WTC11 (cell line): ENCODE measurements around the gene GATB. TPM values are rescaled to one million over a fixed set of nuclear protein-coding genes. Genes with fewer than 3 reads are reported as not detected.

Source experiments
- ATAC-seq: fragments of 200-7000 bp; cut with Tn5 transposase; 2 replicates; pipeline ENCODE4 v1.10.0; 2021; ENCODE audit warnings: mild to moderate bottlenecking, moderate library complexity
- CTCF ChIA-PET: fragments of 300-600 bp; sonication (Branson Sonifier 250); formaldehyde crosslinking; loops from one replicate; lab custom pipeline; 2021; ENCODE audit warnings: antibody characterized with exemption; lab: Charles Lee
- POLR2A ChIA-PET: fragments of 350-600 bp; sonication (Branson Sonifier 250); formaldehyde crosslinking; loops from one replicate; lab custom pipeline; 2021; ENCODE audit warnings: antibody characterized with exemption; lab: Charles Lee
- DNase-seq: peaks from one replicate; pipeline ENCODE4 v3.0.0; 2021; ENCODE audit warnings: low spot score
- H3K27ac Mint-ChIP-seq: 2 replicates; pipeline ENCODE4 v1.8.0; 2021; ENCODE audit warnings: mixed read lengths
- H3K27me3 Mint-ChIP-seq: 2 replicates; pipeline ENCODE4 v1.8.0; 2021; ENCODE audit warnings: low read depth, mild to moderate bottlenecking, moderate library complexity, mixed read lengths
- H3K36me3 Mint-ChIP-seq: 2 replicates; pipeline ENCODE4 v1.8.0; 2021; ENCODE audit warnings: mixed read lengths
- H3K4me1 Mint-ChIP-seq: 2 replicates; pipeline ENCODE4 v1.8.0; 2022; ENCODE audit warnings: mixed read lengths
- H3K4me3 Mint-ChIP-seq: 2 replicates; pipeline ENCODE4 v1.8.0; 2021; ENCODE audit warnings: mild to moderate bottlenecking, moderate library complexity, mixed read lengths
- H3K9me3 Mint-ChIP-seq: 2 replicates; pipeline ENCODE4 v1.8.0; 2021; ENCODE audit warnings: mixed read lengths
- AR ChIP-seq: fragments of 250-450 bp; sonication (Bioruptor Pico); IDR thresholded peaks from 2 replicates; pipeline ENCODE4 v1.9.0; 2021; ENCODE audit warnings: mild to moderate bottlenecking
- ATF2 ChIP-seq: sonication (generic); formaldehyde crosslinking; IDR thresholded peaks from 2 replicates; pipeline ENCODE4 v1.8.1; 2022; ENCODE audit warnings: low read depth, missing genetic modification reagents, borderline replicate concordance
- CREB1 ChIP-seq: sonication (generic); formaldehyde crosslinking; IDR thresholded peaks from 2 replicates; pipeline ENCODE4 v1.8.0; 2023; ENCODE audit warnings: mild to moderate bottlenecking, missing genetic modification reagents
- FOXJ3 ChIP-seq: sonication (generic); formaldehyde crosslinking; IDR thresholded peaks from 2 replicates; pipeline ENCODE4 v1.9.0; 2021; ENCODE audit warnings: missing genetic modification reagents, mild to moderate bottlenecking, borderline replicate concordance
- FOXP4 ChIP-seq: sonication (generic); formaldehyde crosslinking; IDR thresholded peaks from 2 replicates; pipeline ENCODE4 v1.8.0; 2022; ENCODE audit warnings: mild to moderate bottlenecking, missing genetic modification reagents
- GABPB1 ChIP-seq: sonication (generic); formaldehyde crosslinking; IDR thresholded peaks from 2 replicates; pipeline ENCODE4 v1.8.1; 2023; ENCODE audit warnings: mild to moderate bottlenecking, missing genetic modification reagents
- MXD4 ChIP-seq: fragments of 250-450 bp; sonication (Bioruptor Pico); IDR thresholded peaks from 2 replicates; pipeline ENCODE4 v1.8.0; 2021; ENCODE audit warnings: mild to moderate bottlenecking, moderate library complexity, borderline replicate concordance
- NR2C2 ChIP-seq: sonication (generic); formaldehyde crosslinking; IDR thresholded peaks from 2 replicates; pipeline ENCODE4 v1.8.0; 2022; ENCODE audit warnings: mild to moderate bottlenecking, missing genetic modification reagents
- PREB ChIP-seq: sonication (generic); formaldehyde crosslinking; IDR thresholded peaks from 2 replicates; pipeline ENCODE4 v1.8.1; 2022; ENCODE audit warnings: mild to moderate bottlenecking, missing genetic modification reagents, moderate library complexity, borderline replicate concordance
- TP53 ChIP-seq: sonication (generic); formaldehyde crosslinking; IDR thresholded peaks from 2 replicates; pipeline ENCODE4 v1.8.1; 2023; ENCODE audit warnings: mild to moderate bottlenecking, missing genetic modification reagents
- ZMAT4 ChIP-seq: fragments of 250-450 bp; sonication (Bioruptor Pico); IDR thresholded peaks from 2 replicates; pipeline ENCODE4 v1.9.0; 2021; ENCODE audit warnings: mild to moderate bottlenecking
- ZNF281 ChIP-seq: sonication (generic); formaldehyde crosslinking; IDR thresholded peaks from 2 replicates; pipeline ENCODE4 v1.8.0; 2023; ENCODE audit warnings: mild to moderate bottlenecking, missing genetic modification reagents
- ZNF396 ChIP-seq: fragments of 250-450 bp; sonication (Bioruptor Pico); IDR thresholded peaks from 2 replicates; pipeline ENCODE4 v1.8.0; 2021; ENCODE audit warnings: mild to moderate bottlenecking, moderate library complexity, borderline replicate concordance
- ZNF532 ChIP-seq: fragments of 250-450 bp; sonication (Bioruptor Pico); IDR thresholded peaks from 2 replicates; pipeline ENCODE4 v1.9.0; 2021; ENCODE audit warnings: mild to moderate bottlenecking, borderline replicate concordance
- total RNA-seq: library from RNA; stranded (reverse); gene quantifications from 3 replicates; pipeline ENCODE4 v1.2.3, GENCODE V29; 2021

GATB gene
- total RNA-seq, 1 experiment from 2014 or later = 22.7 TPM

GRCh38 chr4:151691639-151692442 is 69.0 kb downstream of the GATB start:
- ATAC-seq (no peak), DNase-seq (no peak)
- no peaks in the 10 kb centered on the region for H3K27me3 Mint-ChIP-seq
- H3K4me3 Mint-ChIP-seq = no peak overlapping the region
- POLR2A ChIA-PET = interaction anchor here (0.5 kb wide), 1 partner anchor 53 kb away, joined by 3 read pairs; no protein-coding TSS in a partner anchor
- H3K9me3 Mint-ChIP-seq = peaks cover 1% of the 10 kb centered on the region
- peaks cover 20% of the 10 kb centered on the region for H3K4me1 Mint-ChIP-seq
- TF ChIP-seq ZMAT4 (no peak), PREB (CRISPR knock-in tag) (no peak), ZNF281 (CRISPR knock-in tag) (no peak), GABPB1 (CRISPR knock-in tag) (no peak), FOXP4 (CRISPR knock-in tag) (no peak), ZNF396 (CRISPR knock-in tag) (no peak), CREB1 (CRISPR knock-in tag) (no peak), TP53 (CRISPR knock-in tag) (no peak), ZNF532 (CRISPR knock-in tag) (no peak), AR (CRISPR knock-in tag) (no peak), MXD4 (CRISPR knock-in tag) (no peak), ATF2 (CRISPR knock-in tag) (no peak), FOXJ3 (CRISPR knock-in tag) (no peak), NR2C2 (CRISPR knock-in tag) (no peak)
- peaks cover 6% of the 10 kb centered on the region for H3K36me3 Mint-ChIP-seq
- H3K27ac Mint-ChIP-seq = no peak overlapping the region
- CTCF ChIA-PET = no interaction called here
